H1 (cell line): ENCODE data around the gene HRH3. TPM values are rescaled to one million over a fixed set of nuclear protein-coding genes. Genes with fewer than 3 reads are reported as not detected.

ENCODE experiments used
- CHD2 ChIP-seq: IDR thresholded peaks from 2 replicates; pipeline ENCODE4 v1.6.1; 2012; ENCODE audit warnings: low read length, improper control_type of control experiment
- GABPA ChIP-seq: IDR thresholded peaks from 2 replicates; pipeline ENCODE4 v1.6.1; 2011; ENCODE audit warnings: mild to moderate bottlenecking, low read length, moderate library complexity, borderline replicate concordance; ENCODE audit not compliant: insufficient read depth
- SP4 ChIP-seq: IDR thresholded peaks from 2 replicates; pipeline ENCODE4 v1.6.1; 2012; ENCODE audit warnings: low read length, inconsistent platforms
- polyA plus RNA-seq, 7 experiments: library from polyadenylated mRNA; depleted of rRNA in 3 of 7; stranded (reverse) in 5 of 7; unstranded in 2 of 7; fragments of >200 nt in 5 of 7; fragments of 200-250 nt in 2 of 7; gene quantifications; 1 replicate in 5 of 7; 2 replicates in 1 of 7; 4 replicates in 1 of 7; pipeline versions ENCODE4 v1.2.1 to v1.2.3, GENCODE V29; 2011 to 2013; ENCODE audit warnings: missing spikeins in 2 of 7, mixed read lengths in 2 of 7
- total RNA-seq: library from RNA; stranded (reverse); fragmentation: NEBNext Ultra II Directional; extraction: Animal tissue kit (Norgen Biotek cat#: 25700); gene quantifications from 2 replicates; pipeline ENCODE4 v1.2.1, GENCODE V29; 2021
- TF ChIP-seq, protein P1 (sequence below): IDR thresholded peaks from 2 replicates; pipeline ENCODE4 v1.6.1; 2012; ENCODE audit warnings: inconsistent platforms

HRH3 gene
- total and polyA plus RNA-seq, 2 of the 8 experiments (the other 6 are each of a cell fraction or from before 2014, with no cell fraction given) = 2.0 to 4.5 TPM

DNA sequence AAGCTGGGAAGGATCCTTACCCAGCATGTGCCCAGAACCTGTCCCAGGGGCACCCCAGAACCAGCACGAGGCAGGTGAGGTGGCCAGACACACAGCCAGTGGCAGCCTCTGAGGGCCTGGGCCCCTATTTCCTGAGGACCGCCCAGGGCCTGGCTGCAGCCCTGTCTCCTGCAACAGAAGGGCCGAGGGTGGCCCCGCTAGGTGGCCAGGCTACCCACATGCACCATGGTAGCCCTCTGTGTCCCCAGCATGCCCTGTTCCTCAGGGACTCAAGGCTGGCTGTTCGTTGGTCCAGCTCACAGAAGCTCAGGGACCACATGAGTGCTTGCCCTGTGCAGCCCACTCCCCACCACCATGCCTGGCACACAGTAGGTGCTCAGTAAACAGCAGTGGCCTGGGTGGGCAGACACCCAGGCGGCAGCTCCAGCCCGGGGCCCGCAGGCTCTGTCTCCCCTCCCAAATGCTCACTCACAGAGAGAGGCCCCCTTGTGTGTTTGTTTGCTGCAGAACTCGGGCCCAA lies 8.2 kb downstream of the HRH3 start (continued):
- TF ChIP-seq GABPA (no peak), CHD2 (no peak), SP4 (no peak)
- TF ChIP-seq, protein P1, sequence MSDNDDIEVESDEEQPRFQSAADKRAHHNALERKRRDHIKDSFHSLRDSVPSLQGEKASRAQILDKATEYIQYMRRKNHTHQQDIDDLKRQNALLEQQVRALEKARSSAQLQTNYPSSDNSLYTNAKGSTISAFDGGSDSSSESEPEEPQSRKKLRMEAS = no peak
